ENCODE results near the gene CACNG4.

The CACNG4 gene

GRCh38 chr17:66963909-66964771 lies at the start of gene CACNG4:
TSS of gene CACNG4 (plus strand) at chr17:66964707. CDS start at chr17:66964912, 205 bp downstream.
- peaks cover 6% of the 10 kb centered on the region for H3K27me3 ChIP-seq (ENCODE audit: insufficient read depth, low read depth, severe bottlenecking)
- H3K4me3 ChIP-seq (ENCODE audit: low read depth, low read length), result peak within 1 kb of the TSS; percentile 75
- peaks cover 2% of the 10 kb centered on the region; the same call in 1 of the 2 replicates for H3K36me3 ChIP-seq
- no peaks in the 10 kb centered on the region for H3K9me3 ChIP-seq (ENCODE audit: severe bottlenecking)
- peak; percentile 81 for DNase-seq
- H3K27ac ChIP-seq, result peak within 1 kb of the TSS; percentile 32; the same call in 1 of the 2 replicates
- TF ChIP-seq CTCF (IDR thresholded peaks at IDR 0.05; ENCODE audit: low read depth, low read length), result no peak

GRCh38 chr17:66915204-66915611 lies 49.3 kb upstream of the CACNG4 start:
- Histone ChIP-seq H3K27me3 (ENCODE audit: insufficient read depth, low read depth, severe bottlenecking) (no peaks in the 10 kb centered on the region), H3K9me3 (ENCODE audit: severe bottlenecking) (peaks cover 4% of the 10 kb centered on the region), H3K4me3 (ENCODE audit: low read depth, low read length) (no peak overlapping the region), H3K36me3 (no peaks in the 10 kb centered on the region), H3K27ac (no peak overlapping the region)
- peak; percentile 89 for TF ChIP-seq CTCF (IDR thresholded peaks at IDR 0.05; ENCODE audit: low read depth, low read length)
- peak; percentile 69 for DNase-seq

- Histone ChIP-seq H3K9me3 (ENCODE audit: severe bottlenecking) (peaks cover 4% of the 10 kb centered on the region), H3K27me3 (ENCODE audit: insufficient read depth, low read depth, severe bottlenecking) (no peaks in the 10 kb centered on the region), H3K36me3 (no peaks in the 10 kb centered on the region), H3K27ac (no peak overlapping the region), H3K4me3 (ENCODE audit: low read depth, low read length) (no peak overlapping the region)
- DNase-seq, result no peak
- no peak for TF ChIP-seq CTCF (IDR thresholded peaks at IDR 0.05; ENCODE audit: low read depth, low read length)
Observed at GRCh38 chr17:66915792-66916191, 48.7 kb upstream of the CACNG4 start.

GRCh38 chr17:66916946-66917345 lies 47.6 kb upstream of the CACNG4 start:
- H3K4me3 ChIP-seq (ENCODE audit: low read depth, low read length), result no peak overlapping the region
- DNase-seq, result no peak
- H3K36me3 ChIP-seq, result no peaks in the 10 kb centered on the region
- no peak overlapping the region for H3K27ac ChIP-seq
- H3K9me3 ChIP-seq (ENCODE audit: severe bottlenecking), result peaks cover 4% of the 10 kb centered on the region
- no peaks in the 10 kb centered on the region for H3K27me3 ChIP-seq (ENCODE audit: insufficient read depth, low read depth, severe bottlenecking)
- TF ChIP-seq CTCF (IDR thresholded peaks at IDR 0.05; ENCODE audit: low read depth, low read length), result no peak

GRCh38 chr17:66918896-66919295 lies 45.6 kb upstream of the CACNG4 start:
- Histone ChIP-seq H3K4me3 (ENCODE audit: low read depth, low read length) (no peak overlapping the region), H3K36me3 (no peaks in the 10 kb centered on the region), H3K27me3 (ENCODE audit: insufficient read depth, low read depth, severe bottlenecking) (no peaks in the 10 kb centered on the region), H3K27ac (no peak overlapping the region), H3K9me3 (ENCODE audit: severe bottlenecking) (peaks cover 4% of the 10 kb centered on the region)
- no peak for DNase-seq
- TF ChIP-seq CTCF (IDR thresholded peaks at IDR 0.05; ENCODE audit: low read depth, low read length), result no peak
